GM19193 (cell line): ENCODE data around the gene AMPD1.

Experiments
- POLR2A ChIP-seq: IDR thresholded peaks from 4 replicates; pipeline ENCODE4 v1.6.1; 2011; ENCODE audit not compliant: insufficient read depth, insufficient read length; ENCODE audit errors: extremely low read depth

The AMPD1 gene

DNA sequence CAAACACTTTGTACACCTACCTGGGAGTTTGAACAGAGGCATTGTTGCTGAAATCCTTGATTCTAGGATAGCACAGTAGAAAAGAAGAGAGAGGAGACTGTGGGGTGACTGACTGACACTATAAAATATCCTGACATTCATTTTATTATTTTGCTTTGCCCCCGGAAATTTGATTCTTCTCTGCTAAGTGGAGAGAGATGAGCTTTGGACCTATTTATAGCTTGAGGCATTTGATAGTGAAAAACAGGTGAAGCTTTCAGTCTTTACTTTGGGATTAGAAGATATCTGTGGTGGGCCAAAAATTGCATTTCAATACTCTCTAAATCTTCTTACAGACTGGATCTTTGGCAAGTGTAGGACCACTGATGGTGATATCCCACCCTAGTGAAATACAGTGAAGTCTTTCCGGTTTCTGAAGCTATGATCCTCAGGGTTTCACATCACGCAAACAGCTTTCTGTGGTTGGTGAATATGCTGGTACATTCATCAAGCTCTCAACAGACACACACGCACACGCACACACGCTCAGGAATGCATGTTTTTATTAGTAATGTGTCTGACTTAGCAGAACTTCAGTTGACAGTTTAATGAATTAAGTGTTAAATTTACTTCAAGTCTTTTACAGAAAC lies at the start of gene AMPD1:
AMPD1 (minus strand) TSS at position 117 of the 629 bp plus-strand sequence; CDS start at position 42, 75 bp downstream.
- no peak for TF ChIP-seq POLR2A

DNA sequence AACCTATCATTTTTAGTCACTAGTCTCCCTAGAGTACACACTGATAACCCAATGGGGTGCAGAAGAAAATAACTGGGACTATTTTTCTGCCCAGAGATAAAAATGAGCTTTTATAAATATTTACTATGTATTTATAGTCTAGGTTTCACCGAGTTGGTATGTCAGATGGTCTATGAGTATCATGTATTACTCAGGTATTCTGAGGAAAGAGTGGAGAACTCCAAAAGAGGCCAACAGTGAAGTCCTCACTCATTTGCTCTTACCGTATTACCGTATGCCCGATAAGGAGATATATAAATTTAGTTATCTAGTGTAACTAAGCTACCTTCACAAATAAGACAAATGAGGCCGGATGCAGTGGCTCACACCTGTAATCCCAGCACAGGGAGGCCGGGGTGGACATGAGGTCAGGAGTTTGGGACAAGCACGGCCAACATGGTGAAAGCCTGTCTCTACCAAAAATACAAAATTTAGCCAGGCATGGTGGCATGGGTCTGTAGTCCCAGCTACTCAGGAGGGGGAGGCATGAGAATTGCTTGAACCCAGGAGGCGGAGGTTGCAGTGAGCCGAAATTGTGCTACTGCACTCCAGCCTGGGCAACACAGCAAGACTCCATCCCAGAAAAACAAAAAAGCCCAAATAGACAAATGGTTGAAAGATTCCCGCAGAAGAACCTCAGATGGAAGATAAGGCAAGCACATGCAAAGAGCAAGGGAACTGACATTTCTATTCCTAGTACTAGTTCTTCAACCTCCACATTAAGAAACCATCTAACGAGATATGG lies 46.8 kb upstream of the AMPD1 start:
- TF ChIP-seq POLR2A, result no peak

- no peak for TF ChIP-seq POLR2A
These were observed 45.0 kb upstream of the AMPD1 start for GRCh38 chr1:114740331-114740730.

DNA sequence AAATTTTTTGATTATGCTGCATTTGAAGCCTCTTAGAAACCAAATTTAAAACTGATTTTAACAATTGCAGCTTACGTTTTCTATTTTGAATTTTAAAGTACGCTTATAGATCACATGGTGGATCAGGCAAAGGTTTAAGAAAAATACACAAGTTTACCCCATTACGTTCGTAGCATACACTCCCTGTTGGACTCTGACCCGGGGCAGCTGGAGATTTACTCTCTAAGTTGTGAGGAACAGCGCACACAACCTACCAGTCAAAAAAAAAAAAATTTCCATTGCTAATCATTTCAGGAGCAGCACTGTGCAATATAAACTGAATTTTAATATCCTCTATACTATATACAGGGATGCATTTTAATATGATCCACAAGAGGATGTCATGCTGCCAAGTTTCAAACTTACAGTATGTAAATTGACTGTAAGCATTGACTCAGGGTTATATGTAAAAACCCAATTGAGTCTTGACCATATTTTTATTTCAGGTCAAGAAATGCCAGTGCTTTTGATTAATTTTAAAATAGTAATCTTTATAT lies 42.0 kb upstream of the AMPD1 start:
- TF ChIP-seq POLR2A, result no peak

GRCh38 chr1:114735479-114735878 lies 40.1 kb upstream of the AMPD1 start:
- TF ChIP-seq POLR2A, result no peak

DNA sequence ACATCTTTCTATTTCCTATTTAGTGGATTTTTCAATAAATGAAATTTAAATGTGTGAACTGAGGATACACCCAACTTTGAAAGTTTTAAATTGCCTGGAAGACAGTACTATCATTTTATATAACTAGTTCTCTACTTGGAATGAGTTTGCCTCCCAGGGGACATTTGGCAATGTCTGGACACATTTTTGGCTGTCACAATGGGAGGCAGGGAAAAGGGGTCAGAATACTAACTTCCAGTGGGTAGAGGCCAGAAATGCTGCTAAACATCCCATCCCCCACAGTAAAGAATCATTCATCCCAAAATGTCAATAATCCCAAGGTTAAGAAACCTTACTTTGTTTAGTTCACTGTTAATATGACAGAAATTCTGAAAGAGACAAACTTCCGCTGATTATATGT lies 34.4 kb upstream of the AMPD1 start:
- no peak for TF ChIP-seq POLR2A

DNA sequence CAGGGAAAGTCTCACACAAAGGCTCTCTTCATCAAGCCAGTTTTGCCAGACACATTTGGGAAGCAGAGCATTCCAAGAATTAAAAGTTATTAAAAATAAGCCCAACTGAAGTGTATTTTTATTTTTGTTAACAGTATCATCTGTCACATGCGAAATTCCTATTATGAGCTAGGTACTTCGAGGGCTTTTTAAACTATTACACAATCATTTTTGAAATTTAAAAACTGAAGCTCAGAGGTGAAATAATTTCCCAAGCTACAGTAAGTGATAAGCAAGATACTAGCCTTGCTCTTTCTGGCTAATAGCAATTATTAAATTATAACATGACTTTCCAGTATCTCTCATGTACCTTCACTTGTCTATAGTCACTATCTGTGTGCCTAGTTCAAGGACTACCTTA lies 33.2 kb upstream of the AMPD1 start:
- no peak for TF ChIP-seq POLR2A

- no peak for TF ChIP-seq POLR2A
These were observed 29.9 kb upstream of the AMPD1 start for GRCh38 chr1:114725230-114725629.

DNA sequence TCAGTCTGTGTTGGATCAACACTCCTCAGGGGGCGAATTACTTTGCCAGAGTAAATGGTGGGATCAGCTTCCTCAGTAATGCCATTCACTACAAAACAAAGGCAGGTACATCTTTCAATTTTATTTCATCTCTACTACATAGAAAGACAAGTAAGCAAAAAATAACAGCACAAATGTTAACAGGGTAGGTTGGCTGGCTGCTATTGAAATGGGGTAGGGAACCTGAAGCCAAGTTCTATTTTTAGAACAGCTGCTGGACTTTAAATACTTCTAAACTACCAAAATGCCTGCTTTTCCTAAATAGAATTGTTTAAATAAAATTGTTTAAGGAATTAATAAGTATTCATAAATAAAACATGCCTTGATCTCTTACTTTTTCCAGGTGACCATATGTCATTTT lies 28.6 kb upstream of the AMPD1 start:
- no peak for TF ChIP-seq POLR2A

- TF ChIP-seq POLR2A, result no peak
These were observed 28.1 kb upstream of the AMPD1 start for GRCh38 chr1:114723457-114723856.

GRCh38 chr1:114720492-114720891 lies 25.1 kb upstream of the AMPD1 start:
- no peak for TF ChIP-seq POLR2A

DNA sequence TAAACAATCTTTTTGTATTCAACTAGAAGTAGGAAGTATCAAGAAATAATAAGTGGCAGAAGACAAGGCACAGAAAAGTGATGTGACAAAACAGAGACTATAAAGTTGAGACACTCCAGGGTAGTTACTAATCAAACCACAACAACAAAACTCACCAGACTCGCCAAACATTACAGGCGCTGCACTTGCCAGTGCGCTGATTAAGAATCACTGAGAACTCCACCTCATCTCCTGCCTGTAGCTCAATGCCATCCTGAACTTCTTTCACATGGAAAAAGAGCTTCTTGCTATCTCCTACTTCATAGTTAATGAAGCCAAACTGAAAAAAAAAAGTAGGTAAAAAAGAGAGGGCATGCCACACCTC lies 24.1 kb upstream of the AMPD1 start:
- no peak for TF ChIP-seq POLR2A

- no peak for TF ChIP-seq POLR2A
These were observed 23.5 kb upstream of the AMPD1 start for GRCh38 chr1:114718661-114719423.

DNA sequence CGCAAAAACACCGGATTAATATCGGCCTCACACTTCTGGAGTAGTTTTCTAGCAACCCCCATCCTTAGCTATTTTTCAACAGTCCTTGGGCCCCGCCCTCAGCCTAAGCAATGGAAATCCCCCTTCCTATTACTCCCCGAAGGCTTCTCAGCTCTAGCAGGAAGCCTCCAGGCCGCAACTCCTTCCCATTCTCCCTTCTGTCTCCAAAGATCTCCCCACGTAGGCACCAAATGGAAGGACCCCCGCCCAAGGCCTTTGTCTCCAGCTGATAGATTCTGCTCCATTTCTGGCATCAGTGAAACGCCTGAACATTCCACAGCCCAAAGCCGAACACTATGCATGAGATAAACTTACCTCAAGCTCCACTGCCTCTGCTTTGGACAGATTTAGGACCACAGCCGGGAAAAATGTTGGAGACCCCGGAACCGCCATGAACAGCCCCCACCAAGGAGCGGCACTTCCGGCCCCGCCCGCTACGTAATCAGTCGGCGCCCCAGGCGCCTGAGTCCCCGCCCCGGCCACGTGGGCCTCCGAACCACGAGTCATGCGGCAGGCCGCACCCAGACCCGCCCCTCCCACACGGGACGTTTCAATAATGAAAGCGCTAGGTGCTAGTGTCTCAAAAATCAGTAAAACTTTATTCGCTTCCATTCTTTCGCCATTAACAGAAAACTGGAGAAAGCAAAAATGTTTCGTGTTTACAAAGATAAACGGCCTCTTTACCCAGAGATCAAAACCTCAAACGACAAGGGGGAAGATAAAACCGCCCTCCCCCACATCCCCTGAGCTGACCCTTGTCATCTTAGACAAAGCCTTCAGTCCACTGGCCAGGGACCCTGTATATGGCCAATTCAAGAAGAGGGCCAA lies 21.2 kb upstream of the AMPD1 start, which contains the start of gene NRAS:
NRAS (minus strand) TSS at position 468 of the 867 bp plus-strand sequence. CDS start 611 bp downstream, outside the sequence.
- peak; percentile 84 for TF ChIP-seq POLR2A
